ENCODE results near the gene SLC6A1.

The SLC6A1 gene

DNA sequence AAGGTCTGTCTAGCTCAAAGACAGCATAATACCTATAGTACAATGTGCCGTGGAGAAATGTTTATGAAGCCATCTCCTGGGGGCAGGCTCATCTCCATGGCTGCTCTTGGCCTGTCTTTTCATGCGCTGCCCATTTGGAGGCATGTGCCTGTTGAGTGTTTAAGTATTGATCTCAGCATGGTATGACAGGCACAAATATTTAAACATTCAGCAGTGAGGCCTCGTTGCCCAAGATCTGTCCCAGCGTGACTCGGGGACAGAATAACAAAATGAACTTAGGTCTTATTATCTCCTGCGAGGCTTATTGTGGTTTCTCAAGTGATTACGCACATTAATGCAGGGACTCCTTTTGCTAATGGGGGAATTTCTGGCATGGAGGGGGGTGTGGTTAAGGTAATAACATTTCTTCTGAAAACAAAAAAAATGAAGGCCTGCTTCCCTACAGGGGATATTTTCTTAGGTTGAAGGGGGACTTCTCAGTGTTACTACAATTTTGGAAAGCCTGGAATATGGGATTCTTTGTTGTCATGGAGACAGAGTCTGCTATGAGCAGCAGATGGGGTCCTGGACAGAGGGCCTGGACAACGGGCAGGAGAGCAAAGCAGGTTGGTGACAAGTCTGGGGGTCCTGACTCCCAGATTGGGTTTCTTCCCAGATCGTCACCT lies 4.4 kb upstream of the SLC6A1 start:
- no peak for DNase-seq (ENCODE audit: low spot score)
- ChIA-PET CTCF (no interaction called here), POLR2A (ENCODE audit: low non-redundant PET) (no interaction called here)
- H3K27ac ChIP-seq: no peak overlapping the region
- TF ChIP-seq, protein P1, sequence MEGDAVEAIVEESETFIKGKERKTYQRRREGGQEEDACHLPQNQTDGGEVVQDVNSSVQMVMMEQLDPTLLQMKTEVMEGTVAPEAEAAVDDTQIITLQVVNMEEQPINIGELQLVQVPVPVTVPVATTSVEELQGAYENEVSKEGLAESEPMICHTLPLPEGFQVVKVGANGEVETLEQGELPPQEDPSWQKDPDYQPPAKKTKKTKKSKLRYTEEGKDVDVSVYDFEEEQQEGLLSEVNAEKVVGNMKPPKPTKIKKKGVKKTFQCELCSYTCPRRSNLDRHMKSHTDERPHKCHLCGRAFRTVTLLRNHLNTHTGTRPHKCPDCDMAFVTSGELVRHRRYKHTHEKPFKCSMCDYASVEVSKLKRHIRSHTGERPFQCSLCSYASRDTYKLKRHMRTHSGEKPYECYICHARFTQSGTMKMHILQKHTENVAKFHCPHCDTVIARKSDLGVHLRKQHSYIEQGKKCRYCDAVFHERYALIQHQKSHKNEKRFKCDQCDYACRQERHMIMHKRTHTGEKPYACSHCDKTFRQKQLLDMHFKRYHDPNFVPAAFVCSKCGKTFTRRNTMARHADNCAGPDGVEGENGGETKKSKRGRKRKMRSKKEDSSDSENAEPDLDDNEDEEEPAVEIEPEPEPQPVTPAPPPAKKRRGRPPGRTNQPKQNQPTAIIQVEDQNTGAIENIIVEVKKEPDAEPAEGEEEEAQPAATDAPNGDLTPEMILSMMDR (conservative IDR thresholded peaks at IDR 0.05; ENCODE audit: low read depth): no peak

DNA sequence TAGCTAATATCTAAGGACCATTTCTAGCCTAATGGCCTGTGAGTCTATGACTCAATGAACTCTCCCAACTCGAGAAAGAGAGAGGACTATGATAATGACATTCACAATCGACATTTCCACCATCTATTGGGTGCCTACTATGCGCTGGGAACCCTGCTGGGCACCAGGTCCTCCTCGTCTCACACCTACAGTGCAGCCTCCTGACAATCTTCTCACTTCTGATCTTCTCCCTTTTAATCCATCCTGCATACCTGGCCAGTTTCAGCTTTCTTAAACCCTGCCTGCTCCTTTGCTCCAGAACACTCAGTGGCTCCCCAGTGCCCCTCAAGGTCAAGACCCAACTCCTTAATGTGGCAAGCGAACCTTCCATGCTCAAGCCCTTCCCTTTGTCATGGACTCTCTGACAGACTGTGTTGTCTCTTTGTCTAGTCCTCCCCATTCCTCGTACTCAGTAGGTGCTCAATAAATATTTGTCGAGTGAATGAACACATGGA lies 3.5 kb upstream of the SLC6A1 start:
- POLR2A ChIA-PET (ENCODE audit: low non-redundant PET): no interaction called here

DNA sequence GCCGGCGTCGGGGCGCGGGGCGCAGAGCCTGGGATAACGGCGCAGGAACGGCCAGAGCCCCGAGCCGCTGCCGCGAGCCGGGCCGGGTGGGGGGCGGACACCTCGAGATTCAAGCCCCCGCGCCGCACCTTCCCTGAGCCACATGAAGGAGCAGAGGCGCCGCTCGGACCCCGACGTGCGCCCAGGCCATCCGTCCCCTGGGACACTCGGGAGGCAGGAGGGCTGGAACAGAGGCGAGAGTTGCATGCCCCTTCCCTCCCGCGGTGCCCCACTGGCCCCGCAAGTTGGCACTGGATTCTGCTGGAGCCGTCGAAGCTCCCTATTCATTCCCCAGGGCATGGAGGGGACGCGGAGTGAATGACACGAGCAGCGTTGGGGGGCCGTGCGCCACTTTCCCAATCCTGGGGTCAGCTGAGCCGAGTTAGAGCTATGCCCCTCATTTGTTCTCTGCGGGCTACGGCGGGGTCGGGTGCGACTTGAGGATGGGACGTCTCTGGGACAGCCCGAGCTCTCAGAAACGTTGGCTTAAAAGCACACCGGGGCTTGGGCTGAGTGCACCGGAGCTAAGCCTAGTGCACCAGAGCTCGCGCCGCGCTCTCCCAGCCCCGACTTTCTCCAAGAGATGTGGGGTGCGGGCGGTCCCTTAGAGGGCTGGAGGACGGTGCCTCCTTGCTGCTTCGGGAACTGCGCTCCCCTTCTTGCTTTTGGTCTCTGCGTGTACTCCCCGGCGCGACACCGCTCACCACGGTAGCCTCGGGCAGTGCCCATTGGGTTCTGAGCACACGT lies 588 bp downstream of the SLC6A1 start:
- CTCF ChIA-PET: interaction anchor here (0.7 to 0.9 kb wide), 2 partner anchors 9 to 10 kb away, joined by 3 to 4 read pairs; no protein-coding TSS in a partner anchor
- H3K27ac ChIP-seq: no peak overlapping the region
- DNase-seq (ENCODE audit: low spot score): no peak
- TF ChIP-seq, protein P1 (conservative IDR thresholded peaks at IDR 0.05; ENCODE audit: low read depth): no peak
- POLR2A ChIA-PET (ENCODE audit: low non-redundant PET): no interaction called here

More for the DNA sequence above, 3.5 kb upstream of the SLC6A1 start:
- TF ChIP-seq, protein P1 (conservative IDR thresholded peaks at IDR 0.05; ENCODE audit: low read depth): no peak
- no peak overlapping the region for H3K27ac ChIP-seq
- CTCF ChIA-PET: no interaction called here
- no peak for DNase-seq (ENCODE audit: low spot score)

DNA sequence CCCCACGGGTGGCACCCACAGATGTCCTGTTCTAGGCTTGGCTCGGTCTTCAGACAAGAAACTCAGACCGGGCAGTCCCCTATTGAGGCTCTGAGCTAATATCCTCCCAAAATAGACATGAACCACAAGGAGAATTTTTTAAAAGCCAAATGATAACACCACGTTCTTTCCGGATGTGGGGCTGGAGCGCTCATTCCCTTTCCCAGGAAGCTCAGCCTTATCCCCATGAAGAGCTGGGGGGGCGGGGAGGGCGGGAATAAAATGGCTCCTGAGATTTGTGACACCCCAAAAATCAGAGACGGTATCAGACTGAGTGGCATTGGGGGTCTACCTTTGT lies 1.1 kb downstream of the SLC6A1 start:
- TF ChIP-seq, protein P1 (conservative IDR thresholded peaks at IDR 0.05; ENCODE audit: low read depth): no peak
- no peak overlapping the region for H3K27ac ChIP-seq
- POLR2A ChIA-PET (ENCODE audit: low non-redundant PET): no interaction called here
- CTCF ChIA-PET: interaction anchor here (0.9 kb wide), 1 partner anchor 11 kb away, joined by 3 read pairs; no protein-coding TSS in a partner anchor
- no peak for DNase-seq (ENCODE audit: low spot score)

DNA sequence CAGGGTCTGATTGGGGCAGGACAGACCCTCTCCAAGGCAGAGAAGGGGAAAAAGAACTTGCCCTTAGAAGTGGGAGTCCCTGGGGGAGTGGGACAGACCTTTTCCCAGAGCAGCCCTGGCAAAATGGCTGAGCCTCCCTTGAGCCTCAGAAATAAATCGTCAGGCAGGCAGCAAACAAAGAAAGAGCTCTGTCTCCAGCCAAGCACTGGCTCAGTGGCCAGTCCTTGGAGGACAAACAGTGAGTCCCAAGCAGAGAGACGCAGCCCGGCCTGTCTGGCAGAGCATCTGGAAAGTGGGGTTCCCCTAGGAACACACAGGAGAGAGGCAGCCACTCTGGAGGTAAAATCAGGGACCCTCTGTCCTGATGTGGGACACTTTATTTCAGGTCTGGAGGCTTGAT lies 1.8 kb downstream of the SLC6A1 start:
- TF ChIP-seq, protein P1 (conservative IDR thresholded peaks at IDR 0.05; ENCODE audit: low read depth): no peak
- H3K27ac ChIP-seq: no peak overlapping the region
- ChIA-PET POLR2A (ENCODE audit: low non-redundant PET) (no interaction called here), CTCF (no interaction called here)
- DNase-seq (ENCODE audit: low spot score): no peak

DNA sequence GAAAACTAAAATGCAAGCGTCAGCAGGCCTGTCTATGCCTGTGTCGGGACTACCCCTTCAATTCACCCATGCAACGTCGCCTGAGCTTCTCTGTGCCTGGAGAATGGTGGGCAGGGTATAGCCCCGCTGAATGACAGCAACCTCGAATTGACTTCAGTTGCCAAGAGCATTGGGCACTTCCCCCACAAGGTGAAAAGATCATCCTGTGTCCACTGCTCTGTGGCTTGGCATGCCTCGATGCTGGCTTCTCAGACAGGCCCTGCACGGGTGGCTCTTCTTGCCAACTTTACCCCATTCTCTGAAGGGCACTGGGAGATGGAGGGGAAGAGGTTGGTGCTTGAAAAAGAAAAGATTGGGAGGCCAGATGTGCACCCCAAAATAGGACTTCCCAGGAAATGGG lies 3.3 kb downstream of the SLC6A1 start:
- TF ChIP-seq, protein P1 (conservative IDR thresholded peaks at IDR 0.05; ENCODE audit: low read depth): no peak
- DNase-seq (ENCODE audit: low spot score): no peak
- ChIA-PET CTCF (no interaction called here), POLR2A (ENCODE audit: low non-redundant PET) (no interaction called here)
- H3K27ac ChIP-seq: no peak overlapping the region

All from RWPE1 (cell line).